K562 (cell line): ENCODE results near the gene GTPBP6. TPM values are rescaled to one million over a fixed set of nuclear protein-coding genes. Genes with fewer than 3 reads are reported as not detected.

Experiments
- ATAC-seq: fragments of 200-7000 bp; cut with Tn5 transposase; 3 replicates; pipeline ENCODE4 v1.9.1; 2020; ENCODE audit warnings: moderate library complexity
- BruUV-seq: library from RNA; stranded (reverse); fragments of 400-500 nt; replicated peaks from 2 replicates; lab custom pipeline; 2021; lab: Mats Ljungman, UMichigan
- CTCF ChIA-PET: fragments of 300-600 bp; formaldehyde crosslinking; extraction: SDS; loops from one replicate; lab custom pipeline; 2021; ENCODE audit warnings: low intra/inter-chr PET ratio; lab: Yijun Ruan, JAX
- POLR2A ChIA-PET: fragments of 300-600, 350-650 bp; sonication (Branson Sonifier 250); formaldehyde crosslinking; extraction: SDS; loops from one replicate; lab custom pipeline; 2021; ENCODE audit warnings: antibody characterized with exemption, inconsistent platforms; lab: Yijun Ruan, JAX
- DNase-seq, 4 experiments: peaks; one replicate each; pipeline versions ENCODE4 v3.0.0 to v3.0.0-alpha.2; 2011 to 2018; ENCODE audit warnings: low spot score in 3 of 4, mixed read lengths in 3 of 4; ENCODE audit errors: extremely low read depth in 1 of 4
- FAIRE-seq: peaks from 2 replicates; lab custom pipeline; 2011; peaks lifted over from hg19 to GRCh38; lab: Jason Lieb, UNC
- H2AFZ ChIP-seq: 2 replicates; pipeline ENCODE4 v1.6.0; 2011; ENCODE audit warnings: low read depth, low read length, control low read depth, inconsistent platforms
- H3K27ac ChIP-seq: fragments of 200-600 bp; 3 replicates; pipeline ENCODE4 v1.8.0; 2011; ENCODE audit warnings: low read depth, mild to moderate bottlenecking, control low read depth, inconsistent platforms, low read length, moderate library complexity, mixed read lengths; ENCODE audit errors: extremely low read depth
- H3K27me3 ChIP-seq, 2 experiments: fragments of 300-600 bp in 1 of 2; 2 replicates in 1 of 2; 3 replicates in 1 of 2; pipeline versions ENCODE4 v1.6.0 to v1.8.0; 2011; ENCODE audit warnings: inconsistent platforms in 2 of 2, low read length in 2 of 2, mild to moderate bottlenecking in 1 of 2, mixed read lengths in 1 of 2, moderate library complexity in 1 of 2; ENCODE audit not compliant: control insufficient read depth in 2 of 2, insufficient read depth in 2 of 2
- H3K36me3 ChIP-seq: fragments of 300-600 bp; 3 replicates; pipeline ENCODE4 v1.8.0; 2011; ENCODE audit warnings: mild to moderate bottlenecking, low read length, inconsistent platforms; ENCODE audit not compliant: control insufficient read depth, insufficient read depth
- H3K4me1 ChIP-seq, 2 experiments: fragments of 200-600 bp in 1 of 2; replicated peaks in 1 of 2; 2 replicates in 1 of 2; 3 replicates in 1 of 2; pipeline versions ENCODE4 v1.5.1 to v1.8.0; 2011; ENCODE audit warnings: inconsistent platforms in 2 of 2, low read length in 2 of 2, mild to moderate bottlenecking in 1 of 2, mixed read lengths in 1 of 2, moderate library complexity in 1 of 2; ENCODE audit not compliant: control insufficient read depth in 2 of 2, insufficient read depth in 2 of 2
- H3K4me2 ChIP-seq: 2 replicates; pipeline ENCODE4 v1.6.1; 2011; ENCODE audit warnings: low read length, control low read depth, inconsistent platforms, mixed read lengths; ENCODE audit not compliant: insufficient read depth
- H3K4me3 ChIP-seq: fragments of 200-600 bp; sonication (generic), shearing (Covaris generic); 2 replicates; pipeline ENCODE4 v1.5.1; 2016; ENCODE audit warnings: control low read depth, inconsistent platforms
- H3K79me2 ChIP-seq: fragments of 200-600 bp; 3 replicates; pipeline ENCODE4 v1.8.0; 2011; ENCODE audit warnings: low read length, inconsistent platforms; ENCODE audit not compliant: control insufficient read depth, insufficient read depth
- H3K9ac ChIP-seq, 2 experiments: 2 replicates each; pipeline versions ENCODE4 v1.6.0 to v1.6.1; 2011; ENCODE audit warnings: low read depth in 2 of 2, low read length in 2 of 2, control low read depth in 1 of 2, inconsistent platforms in 1 of 2, mild to moderate bottlenecking in 1 of 2, mixed read lengths in 1 of 2; ENCODE audit not compliant: insufficient read depth in 1 of 2
- H3K9me1 ChIP-seq: one replicate; pipeline ENCODE4 v1.6.0; 2011; ENCODE audit warnings: inconsistent platforms, mild to moderate bottlenecking, low read length, moderate library complexity; ENCODE audit not compliant: control insufficient read depth, insufficient read depth
- H3K9me3 ChIP-seq: replicated peaks from 2 replicates; pipeline ENCODE4 v1.5.1; 2011; ENCODE audit warnings: low read depth, low read length, inconsistent platforms; ENCODE audit not compliant: control insufficient read depth, insufficient read depth
- H4K20me1 ChIP-seq: replicated peaks from 2 replicates; pipeline ENCODE4 v1.6.1; 2011; ENCODE audit warnings: low read length, inconsistent platforms, mixed read lengths; ENCODE audit not compliant: control insufficient read depth, insufficient read depth
- NR2C1 ChIP-seq, 2 experiments: fragments of 450-650 bp; IDR thresholded peaks; 2 replicates each; pipeline ENCODE4 v1.6.1; 2017; ENCODE audit warnings: mild to moderate bottlenecking in 2 of 2, antibody characterized with exemption in 1 of 2, inconsistent platforms in 1 of 2, missing compliant biosample characterization in 1 of 2, missing genetic modification characterization in 1 of 2
- POLR2AphosphoS5 ChIP-seq: IDR thresholded peaks from 2 replicates; pipeline ENCODE4 v1.6.1; 2011; ENCODE audit warnings: mild to moderate bottlenecking, low read depth, low read length, moderate library complexity; ENCODE audit not compliant: control insufficient read depth, insufficient read depth
- RBBP5 ChIP-seq: fragments of 200-600 bp; sonication (generic); IDR thresholded peaks from 2 replicates; pipeline ENCODE4 v1.6.1; 2012; ENCODE audit warnings: borderline replicate concordance, mild to moderate bottlenecking, low read length, control low read depth, inconsistent platforms; ENCODE audit not compliant: insufficient read depth, poor library complexity, severe bottlenecking
- SIX5 ChIP-seq, 2 experiments: IDR thresholded peaks; 2 replicates each; pipeline ENCODE4 v1.6.1; 2011; ENCODE audit warnings: low read length in 2 of 2, borderline replicate concordance in 1 of 2, low read depth in 1 of 2, mild to moderate bottlenecking in 1 of 2, moderate library complexity in 1 of 2; ENCODE audit not compliant: insufficient read depth in 1 of 2
- WGBS: fragments of 100-300 bp; shearing (Covaris generic); methylation state at CpG from one replicate; pipeline ENCODE4 v1.1.6; 2016; ENCODE audit warnings: low coverage, mixed read lengths; ENCODE audit not compliant: insufficient coverage; ENCODE audit errors: missing lambda C conversion rate; 5-methylcytosine and 5-hydroxymethylcytosine counted together
- in situ Hi-C: fragments of 300-500 bp; cut with MboI; formaldehyde crosslinking; loops from 4 replicates; pipeline ENCODE4 v1.15.0; 2018; ENCODE audit warnings: inconsistent platforms, mixed read lengths
- intact Hi-C: fragments of 100-400 bp; cut with micrococcal nuclease; formaldehyde crosslinking; loops from 2 replicates; pipeline ENCODE4 v1.14.2; 2022
- polyA plus RNA-seq, 8 experiments: library from polyadenylated mRNA; depleted of rRNA in 4 of 8; stranded (reverse) in 5 of 8; unstranded in 3 of 8; fragments of >200 nt; fragmentation: Nextera tagmentation in 2 of 8; fragmentation: Illumina TruSeq in 1 of 8; extraction: Ambion mirVana in 2 of 8; extraction: Trizol in 1 of 8; gene quantifications; 2 replicates each; pipeline versions ENCODE4 v1.2.1 to v1.2.3, GENCODE V29; 2011 to 2014; ENCODE audit warnings: inconsistent platforms in 1 of 8, missing spikeins in 1 of 8
- total RNA-seq, 7 experiments: library from RNA; depleted of rRNA in 6 of 7; stranded (reverse); fragments of >200 nt in 6 of 7; fragmentation: Illumina TruSeq in 2 of 7; extraction: Trizol in 2 of 7; gene quantifications; 2 replicates each; pipeline versions ENCODE4 v1.2.1 to v1.2.3, GENCODE V29; 2011 to 2021; ENCODE audit warnings: low replicate concordance in 1 of 7
- TF ChIP-seq, protein P1 (sequence below): sonication (generic); formaldehyde crosslinking; IDR thresholded peaks from 2 replicates; pipeline ENCODE4 v1.8.0; 2023; ENCODE audit warnings: mild to moderate bottlenecking, missing genetic modification reagents
- TF ChIP-seq, protein P2 (sequence below): fragments of 250-450 bp; sonication (Bioruptor Pico); IDR thresholded peaks from 2 replicates; pipeline ENCODE4 v1.5.0; 2020; ENCODE audit warnings: mild to moderate bottlenecking, borderline replicate concordance

Gene GTPBP6
- total and polyA plus RNA-seq, 9 of the 15 experiments (the other 6 are each of a cell fraction or from before 2014, with no cell fraction given), result 0.24 to 35.2 (median 8.0) TPM

DNA sequence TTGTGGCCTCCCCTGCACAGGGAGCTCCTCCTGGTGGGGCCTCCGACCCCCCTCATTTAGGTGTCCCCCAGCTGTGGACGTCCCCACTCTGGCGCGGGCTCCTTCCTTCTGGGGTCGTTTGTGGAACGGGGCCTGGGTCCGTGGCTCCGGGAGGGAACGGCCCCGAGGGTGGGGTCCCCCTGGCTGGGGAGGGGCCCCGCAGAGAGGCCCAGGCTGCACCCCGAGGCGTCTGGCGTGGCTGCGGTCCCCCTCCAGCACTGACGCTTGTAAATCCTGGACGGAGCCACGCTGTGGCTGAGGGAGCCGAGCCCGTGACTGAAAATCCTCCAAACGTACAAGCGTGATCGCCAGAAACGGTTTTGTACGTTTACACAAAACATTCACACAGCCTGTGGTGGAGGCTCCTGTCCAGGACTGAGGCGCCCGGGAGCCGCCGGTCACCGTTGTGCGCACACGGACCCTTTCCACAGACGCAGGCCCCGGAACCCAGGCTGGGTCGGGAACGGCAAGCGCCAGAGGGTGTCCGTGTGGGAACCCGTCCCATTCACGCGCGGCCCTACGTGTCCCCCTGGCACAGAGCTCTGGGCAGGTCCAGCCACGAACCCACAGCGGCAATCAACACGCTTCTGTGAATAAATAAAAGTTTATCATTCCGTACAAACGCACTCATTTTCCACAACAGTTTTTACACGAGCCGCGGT, 15.2 kb upstream of the GTPBP6 start:
- ChIA-PET CTCF (no interaction called here), POLR2A (no interaction called here)
- intact Hi-C loops, result no loop called here
- no peak overlapping the region for H2AFZ ChIP-seq
- 85% methylated on average over 17 of the region's 51 CpGs for WGBS
- H4K20me1 ChIP-seq, result no peaks in the 10 kb centered on the region
- no peak overlapping the region for H3K27ac ChIP-seq
- no peak for ATAC-seq
- no peaks in the 10 kb centered on the region for H3K9me1 ChIP-seq
- H3K9me3 ChIP-seq, result no peaks in the 10 kb centered on the region
- no peak for FAIRE-seq
- H3K4me2 ChIP-seq, result no peak overlapping the region
- no TSS peak for BruUV-seq
- H3K4me1 ChIP-seq, result peaks cover 0 to 5% of the 10 kb centered on the region in 2 experiments; a peak in 2 of 5 replicates
- no peak for DNase-seq
- H3K27me3 ChIP-seq, result no peaks in the 10 kb centered on the region
- no peak overlapping the region for H3K4me3 ChIP-seq
- no peaks in the 10 kb centered on the region for H3K79me2 ChIP-seq
- H3K36me3 ChIP-seq, result no peaks in the 10 kb centered on the region
- H3K9ac ChIP-seq, result no peak overlapping the region
- in situ Hi-C loops, result no loop called here
- no peak for TF ChIP-seq SIX5 (IDR thresholded peaks at IDR 0.05; ENCODE audit: borderline replicate concordance in 1 of 2, insufficient read depth in 1 of 2, low read depth in 1 of 2, low read length in 2 of 2)
- no peak for TF ChIP-seq NR2C1 (IDR thresholded peaks at IDR 0.05)
- TF ChIP-seq NR2C1 (tag; IDR thresholded peaks at IDR 0.05), result no peak
- TF ChIP-seq, protein P1, sequence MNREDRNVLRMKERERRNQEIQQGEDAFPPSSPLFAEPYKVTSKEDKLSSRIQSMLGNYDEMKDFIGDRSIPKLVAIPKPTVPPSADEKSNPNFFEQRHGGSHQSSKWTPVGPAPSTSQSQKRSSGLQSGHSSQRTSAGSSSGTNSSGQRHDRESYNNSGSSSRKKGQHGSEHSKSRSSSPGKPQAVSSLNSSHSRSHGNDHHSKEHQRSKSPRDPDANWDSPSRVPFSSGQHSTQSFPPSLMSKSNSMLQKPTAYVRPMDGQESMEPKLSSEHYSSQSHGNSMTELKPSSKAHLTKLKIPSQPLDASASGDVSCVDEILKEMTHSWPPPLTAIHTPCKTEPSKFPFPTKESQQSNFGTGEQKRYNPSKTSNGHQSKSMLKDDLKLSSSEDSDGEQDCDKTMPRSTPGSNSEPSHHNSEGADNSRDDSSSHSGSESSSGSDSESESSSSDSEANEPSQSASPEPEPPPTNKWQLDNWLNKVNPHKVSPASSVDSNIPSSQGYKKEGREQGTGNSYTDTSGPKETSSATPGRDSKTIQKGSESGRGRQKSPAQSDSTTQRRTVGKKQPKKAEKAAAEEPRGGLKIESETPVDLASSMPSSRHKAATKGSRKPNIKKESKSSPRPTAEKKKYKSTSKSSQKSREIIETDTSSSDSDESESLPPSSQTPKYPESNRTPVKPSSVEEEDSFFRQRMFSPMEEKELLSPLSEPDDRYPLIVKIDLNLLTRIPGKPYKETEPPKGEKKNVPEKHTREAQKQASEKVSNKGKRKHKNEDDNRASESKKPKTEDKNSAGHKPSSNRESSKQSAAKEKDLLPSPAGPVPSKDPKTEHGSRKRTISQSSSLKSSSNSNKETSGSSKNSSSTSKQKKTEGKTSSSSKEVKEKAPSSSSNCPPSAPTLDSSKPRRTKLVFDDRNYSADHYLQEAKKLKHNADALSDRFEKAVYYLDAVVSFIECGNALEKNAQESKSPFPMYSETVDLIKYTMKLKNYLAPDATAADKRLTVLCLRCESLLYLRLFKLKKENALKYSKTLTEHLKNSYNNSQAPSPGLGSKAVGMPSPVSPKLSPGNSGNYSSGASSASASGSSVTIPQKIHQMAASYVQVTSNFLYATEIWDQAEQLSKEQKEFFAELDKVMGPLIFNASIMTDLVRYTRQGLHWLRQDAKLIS (CRISPR knock-in tag), result no peak
- TF ChIP-seq, protein P2, sequence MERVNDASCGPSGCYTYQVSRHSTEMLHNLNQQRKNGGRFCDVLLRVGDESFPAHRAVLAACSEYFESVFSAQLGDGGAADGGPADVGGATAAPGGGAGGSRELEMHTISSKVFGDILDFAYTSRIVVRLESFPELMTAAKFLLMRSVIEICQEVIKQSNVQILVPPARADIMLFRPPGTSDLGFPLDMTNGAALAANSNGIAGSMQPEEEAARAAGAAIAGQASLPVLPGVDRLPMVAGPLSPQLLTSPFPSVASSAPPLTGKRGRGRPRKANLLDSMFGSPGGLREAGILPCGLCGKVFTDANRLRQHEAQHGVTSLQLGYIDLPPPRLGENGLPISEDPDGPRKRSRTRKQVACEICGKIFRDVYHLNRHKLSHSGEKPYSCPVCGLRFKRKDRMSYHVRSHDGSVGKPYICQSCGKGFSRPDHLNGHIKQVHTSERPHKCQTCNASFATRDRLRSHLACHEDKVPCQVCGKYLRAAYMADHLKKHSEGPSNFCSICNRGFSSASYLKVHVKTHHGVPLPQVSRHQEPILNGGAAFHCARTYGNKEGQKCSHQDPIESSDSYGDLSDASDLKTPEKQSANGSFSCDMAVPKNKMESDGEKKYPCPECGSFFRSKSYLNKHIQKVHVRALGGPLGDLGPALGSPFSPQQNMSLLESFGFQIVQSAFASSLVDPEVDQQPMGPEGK, result no peak
- TF ChIP-seq POLR2AphosphoS5, result no peak
- no peak for TF ChIP-seq RBBP5
